SU-DHL-6 (cell line): ENCODE results near the gene SSTR5.

Experiments
- H2AFZ ChIP-seq: fragments of 200-600 bp; sonication (generic); 2 replicates; pipeline ENCODE4 v1.6.1; 2014; ENCODE audit warnings: low read depth, mild to moderate bottlenecking, moderate library complexity, mixed read lengths, antibody characterized with exemption, low read length; ENCODE audit not compliant: severe bottlenecking
- H3F3A ChIP-seq: fragments of 200-600 bp; shearing (Covaris generic); 2 replicates; pipeline ENCODE4 v1.6.0; 2016; ENCODE audit warnings: antibody characterized with exemption, mild to moderate bottlenecking; ENCODE audit not compliant: insufficient read depth
- H3K27ac ChIP-seq: fragments of 200-600 bp; sonication (generic); 2 replicates; pipeline ENCODE4 v1.5.1; 2016; ENCODE audit warnings: low read depth, mild to moderate bottlenecking, low read length, moderate library complexity, mixed read lengths
- H3K27me3 ChIP-seq: fragments of 200-600 bp; sonication (generic), shearing (Covaris generic); 2 replicates; pipeline ENCODE4 v1.6.0; 2014; ENCODE audit warnings: mild to moderate bottlenecking, low read length
- H3K36me3 ChIP-seq: fragments of 200-600 bp; sonication (generic); 2 replicates; pipeline ENCODE4 v1.6.1; 2014; ENCODE audit warnings: mild to moderate bottlenecking, low read length, mixed read lengths
- H3K4me2 ChIP-seq: fragments of 300-600, 200-600 bp; shearing (Covaris generic), sonication (generic); 2 replicates; pipeline ENCODE4 v1.6.0; 2014; ENCODE audit warnings: low read length, low read depth, mild to moderate bottlenecking; ENCODE audit not compliant: poor library complexity, severe bottlenecking
- H3K4me3 ChIP-seq: fragments of 200-600 bp; sonication (generic); 2 replicates; pipeline ENCODE4 v1.5.1; 2014; ENCODE audit warnings: antibody characterized with exemption, low read length, mild to moderate bottlenecking, mixed read lengths; ENCODE audit not compliant: insufficient read depth, poor library complexity, severe bottlenecking
- H3K79me2 ChIP-seq: fragments of 200-600 bp; sonication (generic); 2 replicates; pipeline ENCODE4 v1.6.1; 2014; ENCODE audit warnings: mild to moderate bottlenecking, low read length, moderate library complexity; ENCODE audit not compliant: insufficient read depth
- H3K9ac ChIP-seq: fragments of 200-600 bp; sonication (generic); 2 replicates; pipeline ENCODE4 v1.7.0; 2014; ENCODE audit warnings: mild to moderate bottlenecking, low read length
- H3K9me2 ChIP-seq: fragments of 200-600 bp; sonication (generic); replicated peaks from 2 replicates; pipeline ENCODE4 v1.6.1; 2014; ENCODE audit warnings: low read length; ENCODE audit not compliant: insufficient read depth
- H3K9me3 ChIP-seq: fragments of 200-600 bp; sonication (generic); 2 replicates; pipeline ENCODE4 v1.6.1; 2014; ENCODE audit warnings: low read length, mixed read lengths; ENCODE audit not compliant: insufficient read depth
- H4K20me1 ChIP-seq: fragments of 200-600 bp; sonication (generic); 2 replicates; pipeline ENCODE4 v1.6.1; 2014; ENCODE audit warnings: low read depth, mild to moderate bottlenecking, antibody characterized with exemption, low read length, moderate library complexity, mixed read lengths
- CTCF ChIP-seq: fragments of 200-600 bp; sonication (generic); IDR thresholded peaks from one replicate; pipeline ENCODE4 v1.5.1; 2017; ENCODE audit warnings: antibody characterized with exemption, mild to moderate bottlenecking, low read length, moderate library complexity; ENCODE audit not compliant: insufficient read depth, poor library complexity, severe bottlenecking
- EZH2phosphoT487 ChIP-seq: fragments of 200-600 bp; sonication (generic), shearing (Covaris generic); conservative IDR thresholded peaks from 2 replicates; pipeline ENCODE4 v1.6.1; 2018; ENCODE audit warnings: mild to moderate bottlenecking, antibody characterized with exemption, low read length, moderate library complexity, mixed read lengths

The SSTR5 gene

GRCh38 chr16:1093284-1094123, 21.0 kb downstream of the SSTR5 start:
- H3K4me2 ChIP-seq: no peak overlapping the region
- H3K9me2 ChIP-seq: no peaks in the 10 kb centered on the region
- no peak overlapping the region for H2AFZ ChIP-seq
- H4K20me1 ChIP-seq: no peaks in the 10 kb centered on the region
- no peak overlapping the region for H3K9ac ChIP-seq
- no peaks in the 10 kb centered on the region for H3F3A ChIP-seq
- H3K36me3 ChIP-seq: no peaks in the 10 kb centered on the region
- no peaks in the 10 kb centered on the region for H3K79me2 ChIP-seq
- no peak for TF ChIP-seq CTCF
- TF ChIP-seq EZH2phosphoT487: no peak
- H3K27ac ChIP-seq: no peak overlapping the region
- H3K27me3 ChIP-seq: no peaks in the 10 kb centered on the region
- no peak overlapping the region for H3K4me3 ChIP-seq
- no peaks in the 10 kb centered on the region for H3K9me3 ChIP-seq

GRCh38 chr16:1094124-1094479, 21.6 kb downstream of the SSTR5 start:
- Histone ChIP-seq H4K20me1 (no peaks in the 10 kb centered on the region), H3K4me2 (no peak overlapping the region), H3K36me3 (no peaks in the 10 kb centered on the region), H3K9me3 (no peaks in the 10 kb centered on the region), H3K79me2 (no peaks in the 10 kb centered on the region), H3K9ac (no peak overlapping the region), H3K27me3 (no peaks in the 10 kb centered on the region), H3K27ac (no peak overlapping the region), H3F3A (no peaks in the 10 kb centered on the region), H3K9me2 (no peaks in the 10 kb centered on the region), H2AFZ (no peak overlapping the region), H3K4me3 (no peak overlapping the region)
- TF ChIP-seq EZH2phosphoT487 (no peak), CTCF (no peak)

GRCh38 chr16:1094601-1095449, 22.3 kb downstream of the SSTR5 start:
- H2AFZ ChIP-seq: no peak overlapping the region
- H3K9me2 ChIP-seq: no peaks in the 10 kb centered on the region
- H3K27me3 ChIP-seq: no peaks in the 10 kb centered on the region
- no peaks in the 10 kb centered on the region for H4K20me1 ChIP-seq
- no peak overlapping the region for H3K4me3 ChIP-seq
- no peaks in the 10 kb centered on the region for H3K9me3 ChIP-seq
- no peak overlapping the region for H3K4me2 ChIP-seq
- no peak overlapping the region for H3K27ac ChIP-seq
- no peaks in the 10 kb centered on the region for H3F3A ChIP-seq
- no peaks in the 10 kb centered on the region for H3K36me3 ChIP-seq
- H3K79me2 ChIP-seq: no peaks in the 10 kb centered on the region
- no peak overlapping the region for H3K9ac ChIP-seq
- TF ChIP-seq EZH2phosphoT487 (no peak), CTCF (no peak)
